Endometrial microvascular endothelial cells (primary cell): ENCODE results near the gene TCF7. TPM values are rescaled to one million over a fixed set of nuclear protein-coding genes. Genes with fewer than 3 reads are reported as not detected.

Experiments used
- in situ Hi-C: cut with HindIII; loops from 2 replicates; pipeline ENCODE4 v1.10.0; 2017; ENCODE audit warnings: low sequenced_read_pairs, low pct_unique_long_range_greater_than_20kb; ENCODE audit errors: inconsistent ontology term
- total RNA-seq: library from RNA; depleted of rRNA; stranded (reverse); fragments of >200 nt; gene quantifications from one replicate; pipeline ENCODE4 v1.2.3, GENCODE V29; 2015; ENCODE audit errors: inconsistent ontology term

Gene TCF7
- total RNA-seq, 1 donor from 2014 or later = 1.8 TPM

DNA sequence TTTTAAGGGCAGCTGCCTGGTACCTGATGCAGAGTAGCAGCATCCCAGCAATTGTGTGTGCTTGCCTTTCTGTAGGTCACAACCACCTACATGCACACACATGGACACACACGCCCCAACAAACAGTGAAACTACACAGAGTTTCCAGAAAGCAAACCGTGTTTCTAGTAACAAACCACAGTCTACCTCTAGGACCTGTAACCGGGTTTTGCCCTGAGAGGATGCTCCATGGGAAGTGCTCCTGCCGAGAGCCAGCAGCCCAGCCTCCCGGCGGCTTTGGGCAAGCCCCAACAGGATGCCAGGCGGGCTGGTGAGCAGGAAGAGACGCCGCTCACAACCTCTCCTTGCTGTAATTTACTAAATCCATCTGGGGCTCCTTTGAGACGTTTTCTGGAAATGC, 4.1 kb upstream of the TCF7 start:
- in situ Hi-C loops = no loop called here

DNA sequence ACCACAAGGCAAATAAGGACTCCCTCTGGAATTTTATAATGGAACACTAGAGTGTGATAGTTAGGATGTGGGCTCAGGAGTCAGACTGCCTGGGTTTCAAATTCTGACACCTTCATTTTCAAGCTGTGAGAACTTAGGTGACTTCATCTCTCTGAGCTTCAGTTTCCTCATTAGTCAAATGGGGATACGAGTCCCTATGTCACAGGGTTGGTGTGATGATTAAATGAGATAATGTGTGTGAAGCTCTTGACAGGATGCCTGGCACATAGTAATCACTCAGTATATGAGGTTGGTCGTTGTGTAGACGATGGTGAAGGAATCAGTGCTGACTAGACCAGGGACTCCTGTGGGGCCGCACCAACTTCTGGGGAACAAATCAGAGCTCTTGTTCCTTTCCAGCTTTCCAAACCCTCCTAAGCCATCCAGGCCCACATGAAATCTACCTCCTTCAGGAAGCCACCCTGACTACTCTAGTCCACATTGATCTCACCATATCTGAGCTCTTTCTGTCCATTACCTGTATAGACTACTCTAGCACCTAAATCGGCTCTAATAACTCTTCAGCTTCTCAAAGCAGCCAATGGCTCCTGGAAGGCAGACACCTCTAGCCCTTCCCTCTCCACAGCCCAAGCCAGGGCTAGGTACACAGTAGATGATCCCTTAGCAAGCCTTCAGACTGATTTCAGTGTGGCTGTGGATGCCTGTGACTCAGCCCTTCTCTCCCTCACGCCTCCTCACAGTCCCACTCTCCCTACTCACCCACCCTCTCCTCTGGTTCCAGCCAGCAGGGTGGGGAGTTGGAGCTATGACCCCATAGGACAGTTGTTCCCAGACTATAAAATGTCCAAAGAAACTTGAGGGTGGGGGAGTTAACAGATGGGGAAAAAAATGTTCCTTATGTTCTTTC, 2.5 kb upstream of the TCF7 start:
- in situ Hi-C loops = no loop called here

DNA sequence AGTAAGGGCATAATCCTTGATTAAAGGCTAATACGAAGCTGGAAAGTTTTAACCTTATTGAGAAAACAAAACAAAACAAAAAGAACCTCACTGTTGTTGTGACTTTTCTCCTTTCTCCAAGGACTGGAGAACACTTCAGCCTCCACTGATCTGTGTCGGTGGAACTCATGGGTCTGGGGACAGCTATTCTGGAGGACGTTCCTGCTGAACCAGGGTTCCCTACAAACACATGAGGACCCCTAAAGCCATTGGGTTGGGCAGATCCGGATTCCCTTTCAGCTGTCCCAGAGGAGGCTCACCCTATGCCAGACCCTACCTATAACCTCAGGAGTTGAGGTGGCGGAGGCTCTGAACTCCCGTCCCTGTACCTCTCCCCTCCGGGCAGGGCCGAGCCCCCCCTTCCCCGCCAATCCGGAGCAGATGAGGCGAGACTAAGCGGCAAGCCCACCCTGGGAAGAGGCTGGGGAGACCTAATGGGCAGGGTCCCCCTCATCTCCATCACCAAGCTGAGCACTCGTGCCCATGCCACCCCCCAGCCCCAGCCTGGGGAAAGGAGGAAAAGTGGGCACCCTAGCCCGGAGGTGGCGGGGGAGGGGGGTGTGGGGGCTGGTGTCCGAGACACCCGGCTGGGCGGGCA, 1.6 kb upstream of the TCF7 start:
- in situ Hi-C loops = no loop called here

GRCh38 chr5:134113363-134113889, 1.1 kb upstream of the TCF7 start:
- in situ Hi-C loops = no loop called here

GRCh38 chr5:134114886-134115805, 665 bp downstream of the TCF7 start:
- in situ Hi-C loops = no loop called here

- in situ Hi-C loops = no loop called here
These were observed 1.3 kb downstream of the TCF7 start for GRCh38 chr5:134115806-134116175.

GRCh38 chr5:134116286-134116685, 1.8 kb downstream of the TCF7 start:
- in situ Hi-C loops = no loop called here

GRCh38 chr5:134116789-134117761, 2.6 kb downstream of the TCF7 start:
- in situ Hi-C loops = no loop called here

DNA sequence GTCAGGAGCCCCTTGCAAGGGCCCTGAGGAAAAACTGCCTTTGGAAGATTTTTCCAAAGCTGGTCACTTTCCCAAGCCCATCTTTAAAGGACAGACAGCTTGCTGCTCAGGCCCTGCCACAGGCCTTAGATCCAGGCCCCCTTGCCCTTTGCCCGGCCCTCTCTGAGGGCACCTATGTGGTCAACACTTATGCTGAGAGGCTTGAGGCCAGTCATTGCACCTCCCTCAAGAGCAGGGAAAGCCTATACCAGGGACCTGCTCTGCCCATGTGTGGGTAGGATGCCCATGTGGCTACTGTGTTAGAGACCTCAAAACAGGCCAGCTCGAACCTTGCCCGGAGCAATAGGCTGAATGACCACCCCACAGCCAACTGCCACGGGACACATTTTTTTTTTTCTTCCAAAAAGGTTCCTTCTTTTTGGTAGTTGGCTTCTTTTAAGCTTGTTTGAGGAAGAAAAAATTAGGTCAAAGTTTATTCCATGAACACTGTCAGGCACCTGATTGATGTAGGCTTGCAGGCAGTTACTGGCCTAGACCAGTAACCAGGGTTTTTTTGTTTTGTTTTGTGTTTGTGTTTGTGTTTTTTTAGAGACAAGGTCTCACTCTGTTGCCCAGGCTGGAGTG, 3.8 kb downstream of the TCF7 start:
- in situ Hi-C loops = no loop called here

DNA sequence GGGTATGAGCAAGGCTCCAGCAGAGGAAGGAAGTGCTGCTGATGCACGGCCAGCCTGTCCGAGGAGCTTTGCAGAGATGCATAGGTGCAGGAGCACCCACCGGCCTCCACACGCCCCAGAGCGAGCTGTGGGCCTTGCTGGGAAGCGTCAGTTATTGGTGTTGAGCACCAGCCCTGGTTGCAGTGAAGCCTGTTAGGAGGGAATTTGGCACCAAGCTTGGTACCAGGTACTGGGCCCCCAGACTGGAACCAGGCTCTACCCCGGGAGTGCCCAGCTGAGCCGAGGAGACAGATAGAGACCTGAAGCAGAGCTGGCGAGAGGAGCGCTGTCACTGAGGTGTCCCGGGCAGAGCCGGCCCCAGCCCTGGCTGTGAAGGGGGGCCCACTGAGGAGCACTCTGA, 5.2 kb downstream of the TCF7 start:
- in situ Hi-C loops = no loop called here

DNA sequence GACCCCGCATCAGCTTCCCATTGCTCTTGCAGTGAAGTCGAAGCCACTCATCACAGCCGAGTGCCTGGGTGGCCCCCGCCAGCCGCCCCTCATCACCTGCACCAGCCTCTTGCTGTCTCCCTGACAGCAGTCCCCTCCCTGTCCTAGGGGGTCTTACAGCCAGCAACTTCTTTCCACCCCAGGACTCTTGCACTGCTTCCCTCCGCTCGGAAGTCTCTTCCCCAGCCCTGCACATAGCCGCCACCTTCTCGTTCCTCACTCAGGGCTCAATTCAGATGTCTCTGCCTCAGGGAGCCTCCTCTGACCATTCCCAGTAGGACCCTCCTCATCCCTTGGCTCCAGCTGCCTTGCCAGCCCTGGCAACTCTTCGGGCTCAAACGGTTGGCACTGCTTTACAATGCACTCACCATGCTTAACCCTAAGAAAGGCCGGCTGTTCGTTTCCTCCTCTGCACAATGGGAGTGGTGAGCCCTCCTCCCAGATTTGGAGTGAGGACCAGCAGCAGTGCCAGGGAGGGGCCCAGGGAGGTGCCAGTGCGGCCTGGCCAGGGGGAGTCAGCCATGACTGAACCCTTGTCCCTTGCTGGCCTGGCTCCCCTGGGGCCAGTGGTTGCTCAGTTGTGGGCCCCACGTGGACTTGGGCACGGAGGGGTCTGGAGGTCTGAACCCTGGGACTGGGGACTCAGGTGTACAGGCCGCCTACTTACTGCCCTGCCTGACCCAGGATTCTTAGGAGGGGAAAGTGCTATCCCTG, 6.1 kb downstream of the TCF7 start:
- in situ Hi-C loops = no loop called here

GRCh38 chr5:134122530-134122929, 8.0 kb downstream of the TCF7 start:
- in situ Hi-C loops = no loop called here

- in situ Hi-C loops = no loop called here
These were observed 8.9 kb downstream of the TCF7 start for GRCh38 chr5:134123360-134123759.

GRCh38 chr5:134124289-134125038, 10.0 kb downstream of the TCF7 start:
- in situ Hi-C loops = no loop called here

DNA sequence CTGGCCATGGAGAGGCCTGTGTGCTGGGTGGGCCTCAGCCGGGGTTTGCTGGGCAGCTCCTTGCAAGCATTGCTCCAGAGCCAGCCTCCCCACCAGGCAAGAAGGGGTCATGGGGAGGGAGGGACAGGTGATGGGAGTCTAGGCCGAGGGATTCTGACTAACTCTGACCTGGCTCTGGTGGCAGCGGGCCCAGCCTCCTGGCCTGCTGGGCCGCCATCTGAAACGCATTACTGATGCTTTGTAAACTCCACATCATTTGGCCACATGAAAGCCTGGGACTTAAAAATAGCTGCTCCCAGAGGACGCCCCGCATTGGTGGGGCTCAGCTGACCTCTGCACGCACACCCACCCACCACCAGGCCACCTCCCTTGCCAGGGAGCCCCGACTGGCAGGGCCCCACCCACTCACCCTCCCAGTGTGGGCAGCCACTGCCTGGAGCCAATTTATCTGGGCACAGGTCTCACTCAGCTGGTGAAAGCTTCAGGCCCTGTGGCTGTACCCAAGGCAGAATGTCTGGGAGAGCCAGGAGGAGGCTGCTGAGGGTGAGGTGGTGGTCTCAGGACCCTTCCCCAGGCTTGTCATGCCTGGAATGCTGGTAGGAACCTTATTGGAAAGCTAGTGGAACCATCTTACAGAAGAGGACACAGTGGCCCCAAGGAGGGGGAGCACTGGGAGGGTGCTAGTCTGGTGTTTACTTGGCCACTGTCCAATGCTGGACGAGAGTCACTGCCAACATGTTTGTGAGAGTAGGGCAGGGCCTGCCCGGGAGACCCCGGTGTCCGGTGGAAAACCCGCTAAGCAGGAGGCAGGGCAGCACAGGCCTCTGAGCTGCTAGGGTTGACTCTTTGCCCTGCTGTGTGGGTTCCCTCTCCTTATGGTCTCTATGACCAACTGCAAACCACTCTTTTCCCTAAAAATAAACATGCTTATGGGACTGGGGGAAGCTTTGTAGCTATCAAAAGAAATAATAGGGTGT, 10.8 kb downstream of the TCF7 start:
- in situ Hi-C loops = no loop called here
